Uterus (tissue), 2 donors: ENCODE results near the gene ADAM10.

Source experiments
- CTCF ChIP-seq, 4 experiments: fragments of 200-600 bp in 2 of 4; fragments of 450-650 bp in 2 of 4; sonication (generic) in 2 of 4; IDR thresholded peaks; one replicate each; pipeline ENCODE4 v1.5.1; 2016 to 2019; ENCODE audit warnings: antibody characterized with exemption in 4 of 4, mild to moderate bottlenecking in 2 of 4, moderate library complexity in 1 of 4
- POLR2A ChIP-seq, 2 donors: fragments of 450-650 bp; IDR thresholded peaks; one replicate each; pipeline ENCODE4 v1.6.1; 2016; ENCODE audit warnings: antibody characterized with exemption in 2 of 2, mild to moderate bottlenecking in 1 of 2, moderate library complexity in 1 of 2

- no peak for TF ChIP-seq CTCF (IDR thresholded peaks at IDR 0.05)
- TF ChIP-seq POLR2A (IDR thresholded peaks at IDR 0.05), result no peak
Measured at GRCh38 chr15:58779554-58779953, 30.0 kb upstream of the ADAM10 start.
